Mesenchymal stem cell (in vitro differentiated cells and primary cell): ENCODE measurements around the gene CEPT1.

ENCODE experiments used
- DNase-seq: peaks from one replicate; pipeline ENCODE4 v3.0.0-alpha.2; 2013
- H2AFZ ChIP-seq: one replicate; pipeline ENCODE4 v1.6.1; 2013; ENCODE audit warnings: low read depth, mild to moderate bottlenecking, control low read depth, inconsistent platforms, low read length, moderate library complexity
- H2AK5ac ChIP-seq: 2 replicates; pipeline ENCODE4 v1.6.1; 2013; ENCODE audit warnings: low read length, moderate library complexity, mild to moderate bottlenecking, inconsistent platforms; ENCODE audit not compliant: severe bottlenecking
- H2BK120ac ChIP-seq: one replicate; pipeline ENCODE4 v1.6.1; 2013; ENCODE audit warnings: low read depth, mild to moderate bottlenecking, inconsistent platforms, low read length, moderate library complexity
- H2BK12ac ChIP-seq, 2 experiments: one replicate each; pipeline ENCODE4 v1.6.1; 2013; ENCODE audit warnings: inconsistent platforms in 2 of 2, low read length in 2 of 2, mild to moderate bottlenecking in 2 of 2, moderate library complexity in 2 of 2, control low read depth in 1 of 2
- H2BK15ac ChIP-seq: one replicate; pipeline ENCODE4 v1.6.1; 2013; ENCODE audit warnings: mild to moderate bottlenecking, low read depth, inconsistent platforms; ENCODE audit not compliant: poor library complexity, severe bottlenecking
- H2BK5ac ChIP-seq: 2 replicates; pipeline ENCODE4 v1.6.1; 2013; ENCODE audit warnings: low read depth, mild to moderate bottlenecking, low read length, control low read depth, inconsistent platforms; ENCODE audit not compliant: poor library complexity, severe bottlenecking
- H3K14ac ChIP-seq, 2 experiments: one replicate each; pipeline ENCODE4 v1.6.1; 2013; ENCODE audit warnings: inconsistent platforms in 2 of 2, low read length in 2 of 2, control low read depth in 1 of 2, mild to moderate bottlenecking in 1 of 2, moderate library complexity in 1 of 2
- H3K18ac ChIP-seq, 2 experiments: one replicate each; pipeline ENCODE4 v1.6.1; 2013; ENCODE audit warnings: inconsistent platforms in 2 of 2, low read length in 2 of 2, control low read depth in 1 of 2, low read depth in 1 of 2, mild to moderate bottlenecking in 1 of 2
- H3K23ac ChIP-seq, 2 experiments: one replicate each; pipeline ENCODE4 v1.6.1; 2013; ENCODE audit warnings: inconsistent platforms in 2 of 2, low read length in 2 of 2, mild to moderate bottlenecking in 2 of 2, moderate library complexity in 2 of 2, control low read depth in 1 of 2
- H3K27ac ChIP-seq: 2 replicates; pipeline ENCODE4 v1.5.1; 2013; ENCODE audit warnings: mild to moderate bottlenecking, moderate library complexity, low read length, control low read depth, inconsistent platforms; ENCODE audit not compliant: poor library complexity, severe bottlenecking
- H3K27me3 ChIP-seq, 2 experiments: 2 replicates each; pipeline versions ENCODE4 v1.6.1 to v1.7.0; 2013; ENCODE audit warnings: low read length in 2 of 2, mild to moderate bottlenecking in 2 of 2, moderate library complexity in 2 of 2, control low read depth in 1 of 2, inconsistent platforms in 1 of 2; ENCODE audit not compliant: control insufficient read depth in 1 of 2, insufficient read depth in 1 of 2
- H3K36me3 ChIP-seq, 2 experiments: 2 replicates each; pipeline versions ENCODE4 v1.6.1 to v1.7.0; 2013; ENCODE audit warnings: low read length in 2 of 2, control low read depth in 1 of 2, inconsistent platforms in 1 of 2, low read depth in 1 of 2, mild to moderate bottlenecking in 1 of 2; ENCODE audit not compliant: insufficient read depth in 2 of 2, control insufficient read depth in 1 of 2
- H3K4ac ChIP-seq, 2 experiments: one replicate each; pipeline ENCODE4 v1.6.1; 2013; ENCODE audit warnings: inconsistent platforms in 2 of 2, low read length in 2 of 2, mild to moderate bottlenecking in 2 of 2, moderate library complexity in 2 of 2, control low read depth in 1 of 2, low read depth in 1 of 2
- H3K4me1 ChIP-seq: 2 replicates; pipeline ENCODE4 v1.6.1; 2013; ENCODE audit warnings: low read depth, low read length, control low read depth; ENCODE audit not compliant: control insufficient read depth, insufficient read depth
- H3K4me2 ChIP-seq: 2 replicates; pipeline ENCODE4 v1.6.1; 2013; ENCODE audit warnings: low read length, mild to moderate bottlenecking, inconsistent platforms; ENCODE audit not compliant: poor library complexity, severe bottlenecking
- H3K4me3 ChIP-seq, 2 experiments: 2 replicates each; pipeline versions ENCODE4 v1.5.1 to v1.7.0; 2013; ENCODE audit warnings: low read length in 2 of 2, mild to moderate bottlenecking in 2 of 2, control low read depth in 1 of 2, low read depth in 1 of 2; ENCODE audit not compliant: insufficient read depth in 1 of 2
- H3K79me1 ChIP-seq: replicated peaks from 2 replicates; pipeline ENCODE4 v1.6.1; 2013; ENCODE audit warnings: mild to moderate bottlenecking, control low read depth, low read length, inconsistent platforms; ENCODE audit not compliant: poor library complexity, severe bottlenecking
- H3K9ac ChIP-seq: 2 replicates; pipeline ENCODE4 v1.7.0; 2013; ENCODE audit warnings: mild to moderate bottlenecking, low read length, moderate library complexity
- H3K9me3 ChIP-seq: 2 replicates; pipeline ENCODE4 v1.7.0; 2013; ENCODE audit warnings: mild to moderate bottlenecking, low read length; ENCODE audit not compliant: control insufficient read depth
- H4K8ac ChIP-seq: one replicate; pipeline ENCODE4 v1.6.1; 2013; ENCODE audit warnings: inconsistent platforms, mild to moderate bottlenecking, low read length, moderate library complexity
- H4K91ac ChIP-seq: one replicate; pipeline ENCODE4 v1.6.1; 2013; ENCODE audit warnings: mild to moderate bottlenecking, low read length, inconsistent platforms
- WGBS: methylation state at CpG from one replicate; pipeline ENCODE4 v1.1.7; 2013; ENCODE audit warnings: mixed read lengths; 5-methylcytosine and 5-hydroxymethylcytosine counted together

The CEPT1 gene

DNA sequence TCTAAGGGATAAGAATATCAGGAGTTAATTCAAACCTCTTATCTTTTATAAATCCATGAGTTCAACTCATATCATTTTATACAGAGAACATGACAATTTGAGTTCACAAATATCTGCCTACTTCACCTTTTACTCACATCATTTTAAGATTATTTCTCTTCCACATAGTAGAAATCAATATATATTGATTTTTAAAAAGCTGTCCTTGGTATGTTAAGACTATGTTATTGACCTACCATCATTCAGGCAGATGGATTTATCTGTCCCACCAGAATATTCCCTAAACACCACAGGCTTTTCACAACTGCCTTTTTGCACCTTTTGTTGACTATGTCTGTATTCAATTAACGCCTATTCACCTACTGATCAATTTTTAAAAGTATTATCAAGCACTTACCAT lies 13.7 kb upstream of the CEPT1 start:
- Histone ChIP-seq H2BK12ac (no peak overlapping the region), H4K91ac (no peak overlapping the region), H2AFZ (no peak overlapping the region), H2BK15ac (no peak overlapping the region), H3K27me3 (no peaks in the 10 kb centered on the region), H3K4me1 (no peaks in the 10 kb centered on the region), H3K79me1 (peaks cover 2% of the 10 kb centered on the region), H2AK5ac (no peak overlapping the region), H3K4ac (no peak overlapping the region), H3K27ac (no peak overlapping the region), H3K9ac (no peak overlapping the region), H3K36me3 (peaks cover 2 to 94% of the 10 kb centered on the region in 2 experiments), H2BK120ac (no peak overlapping the region), H2BK5ac (no peak overlapping the region), H3K4me2 (no peak overlapping the region), H3K9me3 (no peaks in the 10 kb centered on the region), H3K23ac (no peak overlapping the region), H3K4me3 (no peak overlapping the region), H4K8ac (no peak overlapping the region), H3K18ac (no peak overlapping the region), H3K14ac (no peak overlapping the region)
- DNase-seq, result no peak
- WGBS, result 96% methylated on average over 1 of the region's 1 CpG

DNA sequence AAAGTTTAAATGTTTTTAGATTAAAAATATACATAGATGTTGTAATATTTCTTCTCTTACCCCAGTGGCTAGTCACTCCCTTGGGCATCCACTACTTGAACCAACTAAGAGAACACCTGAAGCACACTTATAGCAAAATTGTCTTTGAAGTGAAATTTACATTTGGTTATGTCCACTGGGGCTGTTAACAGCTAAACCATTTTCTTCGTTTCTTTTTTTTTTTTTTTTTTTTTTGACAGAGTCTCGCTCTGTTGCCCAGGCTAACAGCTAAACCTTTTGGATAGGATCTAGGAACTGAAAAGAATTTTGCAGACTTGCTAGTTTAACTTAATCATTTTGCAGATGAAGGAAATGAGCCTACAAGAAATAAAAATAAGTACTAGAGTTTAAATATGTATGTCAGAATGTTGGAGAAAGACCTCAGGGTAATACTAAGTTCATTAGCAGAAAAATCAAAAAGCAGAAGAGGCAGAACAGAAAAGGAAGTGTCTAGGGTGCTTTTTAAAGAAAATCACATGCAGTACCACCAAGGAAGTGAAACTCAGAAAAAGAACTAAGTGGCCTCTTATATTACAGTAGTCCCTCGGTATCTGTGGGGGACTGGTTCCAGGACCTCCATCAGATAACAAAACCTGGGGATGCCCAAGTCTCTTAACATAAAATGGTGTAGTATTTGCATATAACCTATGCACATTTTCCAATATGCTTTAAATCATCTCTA lies 11.9 kb upstream of the CEPT1 start:
- no peak overlapping the region for H2BK5ac ChIP-seq
- no peak overlapping the region for H3K14ac ChIP-seq
- no peak overlapping the region for H3K4me2 ChIP-seq
- no peak for DNase-seq
- H3K36me3 ChIP-seq, result peaks cover 2 to 90% of the 10 kb centered on the region in 2 experiments
- no peak overlapping the region for H3K18ac ChIP-seq
- no peaks in the 10 kb centered on the region for H3K9me3 ChIP-seq
- no peak overlapping the region for H2BK12ac ChIP-seq
- H3K9ac ChIP-seq, result no peak overlapping the region
- H2AK5ac ChIP-seq, result no peak overlapping the region
- no peak overlapping the region for H3K27ac ChIP-seq
- no peak overlapping the region for H3K4ac ChIP-seq
- no peaks in the 10 kb centered on the region for H3K4me1 ChIP-seq
- H3K79me1 ChIP-seq, result peaks cover 4% of the 10 kb centered on the region
- H3K23ac ChIP-seq, result no peak overlapping the region
- no peak overlapping the region for H4K91ac ChIP-seq
- H3K27me3 ChIP-seq, result no peaks in the 10 kb centered on the region
- no peak overlapping the region for H4K8ac ChIP-seq
- no peak overlapping the region for H2BK15ac ChIP-seq
- H3K4me3 ChIP-seq, result no peak overlapping the region
- no peak overlapping the region for H2AFZ ChIP-seq
- H2BK120ac ChIP-seq, result no peak overlapping the region
- WGBS, result 100% methylated on average over 2 of the region's 3 CpGs

DNA sequence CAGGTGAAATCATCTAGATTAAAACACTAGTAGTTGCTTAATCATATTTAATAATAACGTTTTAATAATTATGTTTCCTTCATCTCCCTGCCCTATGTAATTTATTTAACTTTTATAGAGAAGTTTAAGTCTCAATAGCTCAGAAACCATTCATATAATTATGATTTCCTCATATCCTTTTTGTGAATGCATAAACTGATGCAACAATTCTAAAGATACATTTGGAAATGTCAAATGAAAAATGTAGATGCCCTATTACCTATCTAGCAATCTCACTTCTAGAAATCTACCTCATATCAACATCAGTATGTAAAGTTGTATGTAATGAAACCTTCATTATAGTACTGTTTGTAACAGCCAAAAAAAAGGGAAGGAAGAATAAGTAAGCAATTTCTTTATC lies 10.6 kb upstream of the CEPT1 start:
- Histone ChIP-seq H2BK5ac (no peak overlapping the region), H2AFZ (no peak overlapping the region), H3K14ac (no peak overlapping the region), H3K36me3 (peaks cover 0 to 83% of the 10 kb centered on the region in 2 experiments), H2BK12ac (no peak overlapping the region), H3K4ac (no peak overlapping the region), H2BK120ac (no peak overlapping the region), H3K4me2 (no peak overlapping the region), H3K27ac (no peak overlapping the region), H3K9ac (no peak overlapping the region), H3K23ac (no peak overlapping the region), H3K27me3 (no peaks in the 10 kb centered on the region), H3K4me3 (no peak overlapping the region), H2AK5ac (no peak overlapping the region), H4K91ac (no peak overlapping the region), H4K8ac (no peak overlapping the region), H3K79me1 (peaks cover 5% of the 10 kb centered on the region), H3K4me1 (no peaks in the 10 kb centered on the region), H2BK15ac (no peak overlapping the region), H3K18ac (no peak overlapping the region), H3K9me3 (no peaks in the 10 kb centered on the region)
- no peak for DNase-seq
- no CpG with 5 or more reads among the region's 1 CpG for WGBS

DNA sequence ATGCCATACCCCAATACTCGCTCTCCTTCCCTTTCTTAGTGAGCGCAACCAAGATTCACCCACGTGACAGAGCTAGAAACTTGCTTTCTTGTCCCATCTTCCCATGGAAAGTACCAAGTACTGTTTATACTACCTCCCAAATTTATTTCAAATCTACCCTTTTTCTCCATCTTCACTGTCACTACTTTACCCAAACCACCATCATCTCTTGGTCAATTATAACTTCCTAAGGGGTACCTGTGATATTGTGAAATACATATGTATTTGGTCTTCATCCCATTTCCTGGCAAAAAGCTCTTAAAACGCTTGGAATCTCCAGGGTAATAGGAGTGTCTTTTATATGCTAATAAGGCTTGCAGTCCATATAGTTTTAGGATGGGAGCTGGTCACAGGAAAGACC lies 8.3 kb upstream of the CEPT1 start:
- Histone ChIP-seq H2BK120ac (no peak overlapping the region), H2BK12ac (no peak overlapping the region), H2BK15ac (no peak overlapping the region), H3K79me1 (peaks cover 7% of the 10 kb centered on the region), H3K18ac (no peak overlapping the region), H3K4me2 (no peak overlapping the region), H4K91ac (no peak overlapping the region), H3K14ac (no peak overlapping the region), H3K4ac (no peak overlapping the region), H4K8ac (no peak overlapping the region), H3K27me3 (no peaks in the 10 kb centered on the region), H3K27ac (no peak overlapping the region), H3K9ac (no peak overlapping the region), H3K9me3 (no peaks in the 10 kb centered on the region), H2AFZ (no peak overlapping the region), H3K23ac (no peak overlapping the region), H2BK5ac (no peak overlapping the region), H3K4me3 (no peak overlapping the region), H2AK5ac (no peak overlapping the region), H3K36me3 (peaks cover 4 to 76% of the 10 kb centered on the region in 2 experiments), H3K4me1 (no peaks in the 10 kb centered on the region)
- DNase-seq, result no peak
- 80% methylated on average over 4 of the region's 4 CpGs for WGBS
